Spleen (tissue), 11 donors: ENCODE data around the gene GATAD2A. TPM values are rescaled to one million over a fixed set of nuclear protein-coding genes. Genes with fewer than 3 reads are reported as not detected.

ENCODE experiments used
- DNase-seq: peaks from one replicate; pipeline ENCODE4 v3.0.0-alpha.2; 2020
- H3K27ac ChIP-seq, 8 donors: fragments of 200-600 bp; sonication (generic) in 7 of 8; 1 replicate in 4 of 8; 2 replicates in 4 of 8; pipeline versions ENCODE4 v1.5.0 to v1.8.0; 2016 to 2021; ENCODE audit warnings: inconsistent platforms in 4 of 8, mild to moderate bottlenecking in 4 of 8, moderate library complexity in 1 of 8
- H3K27me3 ChIP-seq, 7 donors: fragments of 200-600 bp; sonication (generic) in 6 of 7; replicated peaks in 1 of 7; 1 replicate in 4 of 7; 2 replicates in 3 of 7; pipeline versions ENCODE4 v1.5.0 to v1.8.0; 2016 to 2021; ENCODE audit warnings: inconsistent platforms in 3 of 7, mild to moderate bottlenecking in 1 of 7
- H3K36me3 ChIP-seq, 6 donors: fragments of 200-600 bp; sonication (generic) in 5 of 6; 1 replicate in 4 of 6; 2 replicates in 2 of 6; pipeline versions ENCODE4 v1.5.0 to v1.8.0; 2016 to 2021; ENCODE audit warnings: inconsistent platforms in 2 of 6
- H3K4me1 ChIP-seq, 6 donors: fragments of 200-600 bp; sonication (generic) in 5 of 6; 1 replicate in 3 of 6; 2 replicates in 3 of 6; pipeline versions ENCODE4 v1.5.0 to v1.8.0; 2016 to 2021; ENCODE audit warnings: inconsistent platforms in 3 of 6
- H3K4me3 ChIP-seq, 8 donors: fragments of 200-600 bp; sonication (generic) in 7 of 8; 1 replicate in 4 of 8; 2 replicates in 4 of 8; pipeline versions ENCODE4 v1.5.0 to v1.8.0; 2016 to 2021; ENCODE audit warnings: inconsistent platforms in 4 of 8, mild to moderate bottlenecking in 4 of 8, moderate library complexity in 2 of 8
- H3K9me3 ChIP-seq, 8 donors: fragments of 200-600 bp; sonication (generic) in 7 of 8; 1 replicate in 4 of 8; 2 replicates in 4 of 8; pipeline versions ENCODE4 v1.5.0 to v1.8.0; 2016 to 2021; ENCODE audit warnings: inconsistent platforms in 4 of 8
- POLR2A ChIP-seq, 3 donors: fragments of 450-650 bp; IDR thresholded peaks; one replicate each; pipeline ENCODE4 v1.5.1; 2017; ENCODE audit warnings: antibody characterized with exemption in 3 of 3, mild to moderate bottlenecking in 1 of 3
- POLR2AphosphoS5 ChIP-seq, 3 donors: sonication (generic); formaldehyde crosslinking; IDR thresholded peaks; one replicate each; pipeline ENCODE4 v1.5.1; 2017; ENCODE audit warnings: antibody characterized with exemption in 3 of 3
- whole genome bisulfite sequencing, 5 donors: extraction: QIAGEN DNeasy Blood & Tissue Kit in 3 of 5; methylation state at CpG; one replicate each; pipeline versions ENCODE4 v1.1.5 to v1.1.7; 2013 to 2018; 5-methylcytosine and 5-hydroxymethylcytosine counted together
- intact Hi-C: fragments of 100-400 bp; cut with DNase I; formaldehyde crosslinking; loops from one replicate; pipeline ENCODE4 v1.15.0; 2023; ENCODE audit warnings: low total_unique reads
- polyA plus RNA-seq, 3 donors: library from polyadenylated mRNA; stranded (reverse); fragments of 200-250 nt; gene quantifications; one replicate each; pipeline ENCODE4 v1.2.1, GENCODE V29; 2013
- total RNA-seq, 7 donors: library from RNA; depleted of rRNA in 3 of 7; stranded (reverse); fragments of >200 nt in 3 of 7; fragmentation: NEBNext Ultra II Directional in 4 of 7; extraction: Animal tissue kit (Norgen Biotek cat#: 25700) in 4 of 7; gene quantifications; one replicate each; pipeline versions ENCODE4 v1.1.0 to v1.2.1, GENCODE V29; 2016 to 2021
- TF ChIP-seq, protein P1 (sequence below), 11 experiments: fragments of 200-600 bp in 7 of 11; fragments of 450-650 bp in 4 of 11; sonication (generic) in 4 of 11; IDR thresholded peaks in 8 of 11; conservative IDR thresholded peaks in 3 of 11; 1 replicate in 7 of 11; 2 replicates in 4 of 11; pipeline versions ENCODE4 v1.4.0 to v1.8.0; 2016 to 2021; ENCODE audit warnings: antibody characterized with exemption in 11 of 11, inconsistent platforms in 4 of 11, mild to moderate bottlenecking in 1 of 11
- donor health status: healthy with polysubstance abuse.
- donor health status: DM: no; HTN: no; CAD: no; lungs with moderate emphysema.
- donor health status: DM: no; HTN: no; CAD: no.
- donor health status: Bipolar disorder and iron deficiency.
- donor health status: healthy.
- donor health status: DM: no; HTN: no; CAD: no.
- donor health status: DM: yes; HTN: yes; CAD: no.

The GATAD2A gene
- total and polyA plus RNA-seq, 10 donors, result 11.6 to 122 (median 66.8) TPM

DNA sequence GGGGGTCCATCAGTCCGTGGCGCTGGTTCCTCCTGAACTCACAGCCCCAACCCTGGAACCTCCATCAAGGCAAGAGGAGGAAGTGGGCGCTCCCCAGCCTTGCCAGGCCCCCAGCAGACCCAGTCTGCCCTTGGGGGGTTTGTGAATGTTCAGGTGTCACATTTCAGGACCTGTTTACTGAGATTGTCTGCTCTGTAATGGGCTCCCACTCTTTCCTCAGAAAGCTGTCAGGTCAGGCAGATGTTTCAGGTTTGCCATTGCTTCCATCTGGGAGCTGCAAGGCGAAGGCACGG is 80.5 kb downstream of the GATAD2A start:
- no peak for TF ChIP-seq POLR2AphosphoS5 (IDR thresholded peaks at IDR 0.05)
- TF ChIP-seq, protein P1, sequence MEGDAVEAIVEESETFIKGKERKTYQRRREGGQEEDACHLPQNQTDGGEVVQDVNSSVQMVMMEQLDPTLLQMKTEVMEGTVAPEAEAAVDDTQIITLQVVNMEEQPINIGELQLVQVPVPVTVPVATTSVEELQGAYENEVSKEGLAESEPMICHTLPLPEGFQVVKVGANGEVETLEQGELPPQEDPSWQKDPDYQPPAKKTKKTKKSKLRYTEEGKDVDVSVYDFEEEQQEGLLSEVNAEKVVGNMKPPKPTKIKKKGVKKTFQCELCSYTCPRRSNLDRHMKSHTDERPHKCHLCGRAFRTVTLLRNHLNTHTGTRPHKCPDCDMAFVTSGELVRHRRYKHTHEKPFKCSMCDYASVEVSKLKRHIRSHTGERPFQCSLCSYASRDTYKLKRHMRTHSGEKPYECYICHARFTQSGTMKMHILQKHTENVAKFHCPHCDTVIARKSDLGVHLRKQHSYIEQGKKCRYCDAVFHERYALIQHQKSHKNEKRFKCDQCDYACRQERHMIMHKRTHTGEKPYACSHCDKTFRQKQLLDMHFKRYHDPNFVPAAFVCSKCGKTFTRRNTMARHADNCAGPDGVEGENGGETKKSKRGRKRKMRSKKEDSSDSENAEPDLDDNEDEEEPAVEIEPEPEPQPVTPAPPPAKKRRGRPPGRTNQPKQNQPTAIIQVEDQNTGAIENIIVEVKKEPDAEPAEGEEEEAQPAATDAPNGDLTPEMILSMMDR (IDR thresholded peaks at IDR 0.05 in 8 of 11, conservative IDR thresholded peaks at IDR 0.05 in 3 of 11), result no peak
- TF ChIP-seq POLR2A (IDR thresholded peaks at IDR 0.05), result no peak
- Histone ChIP-seq H3K27me3 (no peaks in the 10 kb centered on the region), H3K4me3 (no peak overlapping the region), H3K9me3 (no peaks in the 10 kb centered on the region), H3K4me1 (peaks cover 56 to 96% (median 73%) of the 10 kb centered on the region in 6 donors), H3K27ac (peak overlapping the region in 5 of 8 donors; percentile 36 to 88 (median 86)), H3K36me3 (peaks cover 0 to 55% (median 6%) of the 10 kb centered on the region in 6 donors)
- WGBS, 5 donors, result 81 to 88% (median 85%) methylated on average over 5 of the region's 5 CpGs
- no peak for DNase-seq
- intact Hi-C loops, result loop anchor here (10.0 kb wide), 1 partner anchor 81 kb away; the partner anchor contains the start of gene GATAD2A

DNA sequence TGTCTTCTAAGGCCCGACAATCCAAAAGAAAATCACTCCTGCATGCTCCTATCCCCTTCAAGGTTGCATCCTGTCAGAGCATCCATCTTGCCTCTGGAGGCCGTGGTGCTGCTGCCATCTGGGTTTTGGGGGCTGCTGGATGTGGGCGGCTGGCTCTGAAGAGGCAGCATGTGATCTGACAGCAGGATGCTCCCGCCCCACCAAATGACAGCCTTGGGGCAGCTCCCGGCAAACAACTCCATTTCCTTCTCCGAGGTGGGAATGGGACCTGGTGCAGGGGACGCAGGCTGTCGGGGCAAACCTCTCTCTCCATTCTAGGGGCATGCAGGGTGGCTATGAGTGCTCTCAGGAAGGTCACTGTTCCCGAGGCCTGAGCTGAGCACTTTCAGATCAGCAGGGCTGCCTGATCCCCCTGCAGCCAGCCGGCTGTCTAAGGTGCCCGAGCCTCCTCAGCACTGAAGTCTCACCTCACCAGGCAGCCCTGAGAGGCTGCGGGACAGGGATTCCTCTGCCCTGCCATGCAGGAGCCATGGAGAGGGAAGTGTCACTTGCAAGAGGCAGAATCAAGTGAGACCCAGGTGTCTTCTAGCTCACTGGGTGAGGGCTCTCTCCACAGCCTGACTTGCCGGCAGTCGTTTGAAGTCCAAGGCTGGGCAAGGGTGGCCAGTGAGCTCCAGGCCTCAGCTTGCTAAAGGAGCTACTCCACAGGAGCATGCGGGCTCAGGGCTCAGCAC is 81.0 kb downstream of the GATAD2A start:
- WGBS, 5 donors, result 62 to 84% (median 73%) methylated on average over 6 to 15 of the region's 15 CpGs
- no peaks in the 10 kb centered on the region for H3K27me3 ChIP-seq
- H3K4me3 ChIP-seq, result no peak overlapping the region
- no peaks in the 10 kb centered on the region for H3K9me3 ChIP-seq
- peaks cover 0 to 55% (median 6%) of the 10 kb centered on the region in 6 donors for H3K36me3 ChIP-seq
- TF ChIP-seq POLR2AphosphoS5 (IDR thresholded peaks at IDR 0.05) (no peak), POLR2A (IDR thresholded peaks at IDR 0.05) (no peak)
- TF ChIP-seq, protein P1 (IDR thresholded peaks at IDR 0.05 in 8 of 11, conservative IDR thresholded peaks at IDR 0.05 in 3 of 11), result no peak
- DNase-seq, result no peak
- intact Hi-C loops, result loop anchor here (10.0 kb wide), 1 partner anchor 82 kb away; the partner anchor contains the start of gene GATAD2A
- peaks cover 56 to 96% (median 74%) of the 10 kb centered on the region in 6 donors for H3K4me1 ChIP-seq
- H3K27ac ChIP-seq, result peak overlapping the region in 7 of 8 donors; percentile 15 to 88 (median 86)

DNA sequence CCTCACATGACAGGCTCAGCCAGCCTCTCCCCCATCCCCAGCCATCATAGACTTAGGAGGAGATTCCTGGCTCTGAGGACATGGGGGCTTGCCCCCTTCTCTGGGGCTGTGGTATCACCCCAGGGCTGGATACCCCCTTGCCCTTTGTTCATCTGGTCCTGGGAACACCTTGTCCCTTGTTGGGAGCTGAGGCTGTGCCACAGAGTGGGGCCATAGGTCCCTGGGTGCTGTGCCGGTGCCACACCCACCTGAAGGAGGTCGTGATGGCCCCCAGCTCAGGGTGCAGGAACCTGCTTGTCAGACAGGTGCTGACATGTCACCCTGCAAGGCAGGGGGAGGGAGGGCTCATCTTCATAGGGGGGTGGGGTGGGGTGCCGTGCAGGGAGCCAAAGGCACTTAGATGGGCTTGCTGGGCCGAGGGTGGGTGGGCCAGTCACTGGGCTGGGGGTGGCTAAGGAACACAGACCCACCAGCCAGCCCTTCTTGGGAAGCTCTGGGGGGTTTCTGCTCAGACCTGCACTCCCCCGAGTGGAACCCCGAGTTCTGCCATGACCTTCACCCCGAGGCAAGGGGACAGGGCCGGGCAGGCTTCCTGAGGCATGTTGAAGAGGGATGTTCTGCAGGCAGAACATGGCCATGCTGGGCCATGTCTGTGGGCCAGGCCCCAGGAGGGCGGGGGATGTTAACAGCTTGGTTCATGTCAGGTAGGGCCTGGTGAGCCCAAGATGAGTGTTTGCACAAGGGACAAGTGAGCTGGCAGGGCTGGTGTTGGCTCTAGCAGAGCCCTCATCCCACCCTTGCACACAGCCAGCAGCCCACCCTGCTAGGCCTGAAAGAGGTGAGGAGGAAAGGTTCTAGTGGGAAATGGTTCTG is 81.8 kb downstream of the GATAD2A start:
- Histone ChIP-seq H3K27ac (peak overlapping the region; percentile 76 to 88 (median 84)), H3K4me1 (peaks cover 56 to 96% (median 73%) of the 10 kb centered on the region in 6 donors), H3K4me3 (no peak overlapping the region), H3K9me3 (no peaks in the 10 kb centered on the region), H3K27me3 (no peaks in the 10 kb centered on the region), H3K36me3 (peaks cover 0 to 55% (median 9%) of the 10 kb centered on the region in 6 donors)
- peak; percentile 61 for DNase-seq
- TF ChIP-seq, protein P1 (IDR thresholded peaks at IDR 0.05 in 8 of 11, conservative IDR thresholded peaks at IDR 0.05 in 3 of 11), result no peak
- no peak for TF ChIP-seq POLR2A (IDR thresholded peaks at IDR 0.05)
- TF ChIP-seq POLR2AphosphoS5 (IDR thresholded peaks at IDR 0.05), result no peak
- intact Hi-C loops, result loop anchor here (10.0 kb wide), 1 partner anchor 83 kb away; the partner anchor contains the start of gene GATAD2A
- WGBS, 5 donors, result 80 to 83% (median 81%) methylated on average over 4 to 9 of the region's 9 CpGs
